ENCODE results near the gene SPNS3.

The SPNS3 gene

GRCh38 chr17:4511199-4511932, 77.6 kb downstream of the SPNS3 start:
- FAIRE-seq: no peak

GRCh38 chr17:4512156-4513112, 78.7 kb downstream of the SPNS3 start:
- FAIRE-seq: no peak

DNA sequence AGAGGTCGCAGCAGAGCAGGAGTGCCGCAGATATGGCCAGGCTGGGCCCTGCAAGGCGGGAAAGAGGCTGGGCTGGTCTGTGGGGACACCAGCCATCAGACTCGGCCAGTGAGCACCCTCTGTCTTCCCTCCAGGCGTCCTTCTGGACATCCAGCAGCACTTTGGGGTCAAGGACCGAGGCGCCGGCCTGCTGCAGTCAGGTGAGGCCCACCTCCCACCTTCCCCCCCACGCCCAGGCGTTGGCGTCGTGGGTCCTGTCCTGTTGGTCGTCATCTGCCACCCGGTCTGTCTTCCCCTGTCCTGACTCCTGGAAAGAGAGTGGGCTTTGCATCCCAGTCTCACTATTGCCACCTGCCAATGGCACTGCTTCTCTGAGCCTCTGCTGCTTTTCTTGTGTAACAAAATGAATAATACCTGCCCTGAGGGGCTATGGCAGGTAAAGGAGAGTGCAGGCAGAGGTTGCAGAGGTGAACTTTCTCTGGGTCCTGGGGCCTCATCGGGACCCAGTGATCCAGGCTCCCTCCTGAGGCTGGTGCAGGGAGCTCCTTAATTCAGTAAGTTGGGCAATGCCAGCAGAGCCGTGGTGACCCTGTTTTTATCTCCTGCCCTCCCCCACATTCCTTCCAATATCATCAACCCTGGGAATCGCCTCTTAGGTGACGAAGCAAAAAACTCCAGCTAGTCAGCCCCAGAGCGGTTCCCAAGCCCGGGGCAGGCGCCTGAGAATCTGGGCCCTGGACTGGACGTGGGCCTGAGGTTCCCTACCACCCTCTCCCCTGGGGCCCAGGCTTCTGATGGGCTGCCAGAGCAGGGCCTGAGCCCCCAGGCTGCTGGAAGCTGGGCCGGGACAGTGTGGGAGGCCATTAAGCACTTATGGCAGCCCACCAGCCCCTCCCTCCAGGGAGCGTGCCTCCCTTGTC, 79.6 kb downstream of the SPNS3 start:
- no peak for FAIRE-seq

DNA sequence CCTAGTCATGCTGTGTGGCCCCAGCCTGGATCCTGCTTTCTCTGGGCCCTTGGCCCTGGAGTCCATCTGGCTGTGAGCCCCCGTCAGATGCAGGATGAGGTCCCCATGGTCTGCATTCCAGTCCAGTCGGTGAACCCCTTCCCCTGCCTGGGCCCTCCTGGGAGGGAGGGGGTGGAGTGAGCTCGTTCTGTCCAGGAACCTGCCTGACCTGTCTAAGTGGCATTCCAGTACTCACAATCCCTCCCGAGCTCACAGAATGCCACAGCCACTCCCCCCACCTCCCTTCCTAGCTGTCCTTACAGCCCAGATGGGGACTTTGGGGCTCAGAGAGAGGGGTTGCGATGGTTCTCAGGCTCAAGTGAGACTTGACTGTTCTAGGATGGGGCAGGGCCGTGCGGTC, 80.5 kb downstream of the SPNS3 start:
- no peak for FAIRE-seq

- FAIRE-seq: no peak
These were observed 81.0 kb downstream of the SPNS3 start for GRCh38 chr17:4514779-4515178.

GRCh38 chr17:4515501-4515900, 81.8 kb downstream of the SPNS3 start:
- FAIRE-seq: no peak

GRCh38 chr17:4516735-4517134, 83.0 kb downstream of the SPNS3 start:
- no peak for FAIRE-seq

DNA sequence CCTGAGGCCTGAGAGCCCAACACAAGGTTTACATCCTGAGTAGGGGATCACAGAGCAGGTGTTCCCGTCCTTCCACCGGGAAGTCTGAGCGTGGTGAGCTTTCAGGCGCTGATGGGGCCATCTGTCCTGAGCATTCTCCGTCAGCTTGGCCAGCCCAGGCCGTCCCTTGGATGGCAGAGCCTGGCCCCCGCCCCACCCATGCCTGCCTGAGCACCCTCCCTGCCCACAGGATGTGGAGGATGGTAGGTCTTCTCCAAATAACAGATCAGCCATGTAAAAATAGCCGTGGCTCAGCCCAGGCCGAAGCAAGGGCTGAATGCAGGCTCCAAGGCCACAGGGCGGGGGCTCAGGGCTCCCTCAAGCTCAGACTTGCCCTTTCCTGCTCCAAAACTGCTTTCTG, 85.2 kb downstream of the SPNS3 start:
- FAIRE-seq: no peak

DNA sequence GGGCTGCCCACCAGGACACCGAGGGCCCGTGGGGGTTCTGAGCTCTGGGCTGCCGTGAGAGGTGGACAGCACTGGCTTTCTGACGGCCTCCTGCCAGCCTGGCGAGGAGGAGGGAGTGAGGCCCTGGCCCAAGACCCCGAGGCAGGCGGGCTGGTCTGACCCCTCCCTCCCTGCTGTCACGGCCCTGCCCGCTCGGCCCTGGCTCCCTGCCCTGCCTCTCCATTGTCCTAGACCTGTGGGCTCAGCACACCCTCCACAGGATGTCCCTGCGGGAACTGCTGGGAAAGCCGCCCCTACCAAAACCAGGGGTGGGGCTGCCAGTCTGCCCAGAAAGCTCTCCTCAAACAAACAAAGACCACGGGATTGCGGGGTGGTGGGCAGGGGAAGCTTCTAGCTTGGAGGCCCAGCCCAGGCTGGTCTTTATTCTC, 85.6 kb downstream of the SPNS3 start:
- FAIRE-seq: no peak

- no peak for FAIRE-seq
These were observed 86.5 kb downstream of the SPNS3 start for GRCh38 chr17:4520060-4520893.

GRCh38 chr17:4520894-4521600, 87.3 kb downstream of the SPNS3 start:
- no peak for FAIRE-seq

GRCh38 chr17:4522661-4523060, 88.9 kb downstream of the SPNS3 start:
- no peak for FAIRE-seq

DNA sequence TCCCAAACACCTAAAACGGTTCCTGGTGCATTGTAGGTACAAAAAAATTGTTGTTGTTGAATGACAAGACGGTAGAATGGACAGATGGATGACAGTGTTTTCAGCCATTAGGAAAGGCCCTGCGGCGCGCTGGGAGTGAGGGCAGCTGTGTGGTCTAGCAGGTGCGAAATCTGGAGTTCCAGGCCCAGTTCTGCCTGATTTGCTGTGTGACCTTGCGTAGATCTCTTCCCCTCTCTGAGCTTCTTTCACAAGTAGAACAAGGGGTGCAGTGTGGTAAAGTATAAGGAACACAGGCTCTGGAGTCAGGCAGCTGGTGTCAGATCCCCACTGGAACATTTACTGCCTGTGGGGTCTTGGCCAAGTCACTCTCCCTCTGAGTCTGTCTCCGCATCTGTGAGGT, 90.2 kb downstream of the SPNS3 start:
- no peak for FAIRE-seq

DNA sequence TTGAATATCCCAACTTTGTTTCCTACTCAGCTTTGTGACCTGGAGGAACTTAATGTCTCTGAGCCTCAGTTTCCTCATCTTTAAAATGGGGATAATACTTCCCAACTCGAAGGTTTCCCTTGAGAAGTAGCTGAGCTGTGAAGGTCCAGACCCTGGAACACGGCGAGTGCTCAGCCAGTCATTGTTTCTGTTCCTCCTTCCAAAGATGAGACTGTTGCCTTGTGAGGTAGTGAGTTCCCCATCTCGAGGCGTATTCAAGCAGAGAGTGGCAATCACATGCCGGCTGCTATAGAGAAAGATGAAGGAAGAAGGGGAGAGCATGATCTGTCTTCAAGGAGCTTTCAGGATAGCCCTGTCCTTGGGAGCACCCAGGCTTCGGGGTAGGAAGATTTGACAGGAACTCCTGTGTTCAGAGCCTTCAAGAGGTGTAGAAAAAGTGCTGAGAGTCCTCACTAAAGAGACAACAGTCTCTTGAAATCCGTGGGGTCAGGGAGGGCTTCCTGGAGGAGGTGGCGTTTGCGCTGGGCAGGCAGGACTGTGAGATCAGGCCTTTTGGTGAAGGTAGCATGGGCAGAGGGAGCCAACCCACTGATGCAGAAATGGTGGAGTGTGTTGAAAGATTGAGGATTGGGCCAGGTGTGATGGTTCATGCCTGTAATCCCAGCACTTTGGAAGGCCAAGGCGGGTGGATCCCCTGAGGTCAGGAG, 92.1 kb downstream of the SPNS3 start:
- no peak for FAIRE-seq

- FAIRE-seq: no peak
These were observed 93.4 kb downstream of the SPNS3 start for GRCh38 chr17:4527134-4527533.

GRCh38 chr17:4527566-4528125, 93.9 kb downstream of the SPNS3 start:
- FAIRE-seq: no peak

DNA sequence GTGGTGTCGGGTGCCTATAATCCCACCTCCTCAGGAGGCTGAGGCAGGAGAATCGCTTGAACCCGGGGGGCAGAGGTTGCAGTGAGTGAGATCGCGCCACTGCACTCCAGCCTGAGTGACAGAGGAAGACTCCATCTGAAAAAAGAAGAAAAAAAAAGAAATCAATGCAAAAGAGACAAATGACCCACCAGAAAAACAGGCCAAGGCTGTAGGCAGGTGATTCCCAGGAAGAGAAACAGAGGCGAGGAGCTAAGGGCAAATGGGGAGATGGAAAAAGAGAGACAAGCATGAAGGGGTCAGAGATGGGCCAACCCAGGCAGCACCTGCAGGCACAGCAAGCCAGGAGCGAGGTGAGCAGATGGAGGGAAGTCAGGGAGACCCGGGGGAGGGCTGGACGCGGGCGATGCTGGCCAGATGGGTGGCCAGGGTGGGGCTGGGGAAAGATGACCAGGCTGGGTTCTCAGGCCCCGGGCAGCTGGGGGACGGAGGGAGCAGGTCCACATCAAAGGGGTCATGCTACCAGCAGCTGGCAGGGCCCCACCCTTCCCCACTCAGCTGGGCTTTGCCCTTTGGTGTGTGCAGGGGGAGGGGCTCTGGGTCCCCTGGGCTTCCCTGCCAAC, 95.9 kb downstream of the SPNS3 start:
- FAIRE-seq: no peak

- FAIRE-seq: no peak
These were observed 97.3 kb downstream of the SPNS3 start for GRCh38 chr17:4530799-4531730.

Measured in TTC549 (cell line).